NCI-H2107 (cell line): Measurements from ENCODE around the gene FOXP4.
A peak's percentile ranks its signal among the peaks of the same experiment; 100 is the strongest.
"Not testable (repeated sequence)": the region's sequence is repeated elsewhere in the genome, so short reads cannot be mapped to it uniquely, and the experiment has no call there.

Experiments used
- DNase-seq: peaks from one replicate; lab custom pipeline; 2025; lab: John Stamatoyannopoulos, UW

Gene FOXP4

GRCh38 chr6:41600499-41601247 lies 54.5 kb downstream of the FOXP4 start:
- DNase-seq: no peak

DNA sequence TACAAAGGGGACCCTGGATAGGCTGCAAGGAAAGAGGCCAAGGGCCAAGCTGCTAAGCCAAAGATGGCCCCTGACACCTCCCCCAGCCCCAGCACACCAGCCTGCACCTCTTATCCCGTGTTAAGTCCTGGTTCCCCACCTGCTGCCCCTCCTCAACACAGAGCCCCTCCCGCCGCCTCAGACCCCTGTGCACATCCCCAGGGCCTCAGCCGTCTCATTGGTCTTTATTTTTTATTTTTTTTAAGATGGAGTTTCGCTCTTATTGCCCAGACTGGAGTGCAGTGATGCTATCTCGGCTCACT lies 55.0 kb downstream of the FOXP4 start:
- DNase-seq: no peak

DNA sequence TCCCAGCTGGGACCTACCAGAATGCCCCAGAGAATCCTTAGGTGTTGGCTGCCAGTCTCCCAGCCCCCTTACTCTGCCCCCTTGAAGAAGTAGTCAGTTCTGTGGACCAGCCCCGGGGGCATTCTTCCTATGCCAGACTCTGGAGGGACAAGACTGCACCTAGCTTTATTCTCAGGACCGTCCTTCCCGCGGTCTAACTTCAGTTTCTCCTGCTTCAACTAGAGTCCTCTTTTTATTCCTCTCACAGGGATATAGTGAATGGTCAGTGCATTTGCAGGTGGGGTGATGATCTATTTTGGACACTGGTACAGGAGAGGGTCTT lies 56.2 kb downstream of the FOXP4 start:
- DNase-seq: no peak

DNA sequence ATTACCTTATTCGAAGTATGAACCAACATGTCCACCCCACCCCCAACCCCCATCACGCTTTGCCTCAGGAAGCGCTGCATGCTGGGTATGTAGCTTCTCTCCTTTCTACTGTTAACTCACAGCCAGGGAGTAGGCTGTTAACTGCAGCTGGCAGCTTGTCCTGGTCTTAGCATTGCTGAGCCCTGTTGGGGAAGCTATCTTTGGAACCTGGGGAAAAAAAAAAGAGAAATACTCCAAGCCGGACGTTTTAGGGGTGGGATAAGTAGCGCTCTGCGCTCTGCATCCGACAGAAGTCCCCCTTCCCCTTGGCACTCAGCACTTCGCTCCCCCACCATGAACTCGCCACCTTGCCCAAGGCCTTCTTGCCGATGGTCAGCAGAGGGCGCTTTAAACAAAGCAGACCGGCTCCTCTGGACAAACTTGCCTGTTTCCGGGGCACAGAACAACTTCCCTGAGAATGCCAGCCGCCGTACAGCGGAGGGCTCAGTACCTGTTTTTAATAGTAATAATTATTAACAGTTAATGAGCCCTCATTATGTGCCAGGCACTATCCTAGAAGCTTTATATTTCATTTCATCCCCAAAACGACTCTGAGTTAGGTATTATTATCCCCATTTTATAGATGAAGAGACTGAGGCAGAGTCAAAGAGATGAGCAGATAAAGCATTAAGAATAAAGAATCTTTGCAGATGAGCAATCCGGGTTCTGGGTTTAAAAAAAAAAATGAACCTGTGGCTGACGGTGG lies 56.9 kb downstream of the FOXP4 start:
- DNase-seq: peak; percentile 48

DNA sequence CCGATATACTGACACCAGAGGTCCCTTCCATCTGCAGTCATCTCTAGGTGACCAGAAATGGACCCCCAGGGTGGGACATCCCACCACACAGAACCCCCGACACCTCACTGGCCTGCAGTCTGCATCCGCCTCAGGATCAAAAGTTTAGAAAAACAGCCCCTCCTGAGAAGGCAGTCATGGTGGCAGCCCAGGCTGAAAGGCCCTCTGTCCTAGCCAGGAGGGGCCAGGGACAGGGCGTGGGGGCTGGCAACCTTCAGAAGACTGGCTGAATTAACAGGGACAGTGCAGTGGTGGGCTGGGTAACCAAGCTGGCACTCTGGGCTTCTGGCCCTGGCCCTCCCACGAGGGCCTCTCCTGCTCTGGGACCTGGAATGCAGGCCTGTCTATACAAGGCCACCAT lies 57.8 kb downstream of the FOXP4 start:
- no peak for DNase-seq

- DNase-seq: no peak
Measured at GRCh38 chr6:41605649-41606048, 59.5 kb downstream of the FOXP4 start.

- no peak for DNase-seq
Measured at GRCh38 chr6:41607036-41607435, 60.9 kb downstream of the FOXP4 start.

DNA sequence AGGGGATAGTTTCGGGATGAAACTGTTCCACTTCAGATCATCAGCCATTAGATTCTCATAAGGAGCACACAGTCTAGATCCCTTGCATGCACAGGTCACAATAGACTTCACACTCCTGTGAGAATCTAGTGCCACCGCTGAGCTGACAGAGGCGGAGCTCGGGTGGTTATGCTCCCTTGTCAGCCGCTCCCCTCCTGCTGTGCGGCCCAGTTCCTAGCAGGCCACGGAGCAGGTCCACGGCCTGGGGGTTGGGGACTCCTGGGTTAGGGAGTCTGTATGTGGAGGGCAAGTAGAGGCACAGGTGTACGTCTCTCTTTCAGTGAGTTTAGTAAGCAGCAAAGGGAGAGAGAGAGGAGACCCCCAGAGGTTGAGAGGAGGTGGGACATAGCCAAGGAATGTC lies 61.6 kb downstream of the FOXP4 start:
- no peak for DNase-seq

- no peak for DNase-seq
Measured at GRCh38 chr6:41608443-41609151, 62.4 kb downstream of the FOXP4 start.

- DNase-seq: no peak
Measured at GRCh38 chr6:41614715-41615114, 68.5 kb downstream of the FOXP4 start.

DNA sequence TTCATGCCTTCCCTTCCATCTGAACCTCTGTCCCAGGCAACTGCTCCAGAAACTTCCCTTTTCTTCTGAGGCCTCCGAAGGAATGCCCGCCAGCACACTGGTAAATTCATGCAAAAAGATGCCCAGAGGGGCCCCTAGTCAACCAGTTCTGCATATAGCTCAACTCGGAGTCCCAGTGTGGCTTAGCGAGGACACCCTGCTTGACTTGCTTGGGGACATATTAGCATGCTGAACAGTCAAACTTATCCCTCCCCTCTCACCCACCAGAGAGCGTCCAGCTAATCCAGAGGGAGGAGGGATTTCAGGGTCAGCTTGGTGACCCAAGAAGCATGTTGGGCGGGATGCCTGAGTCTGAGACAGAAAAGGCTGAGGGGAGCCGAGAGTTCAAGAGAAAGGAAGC lies 69.1 kb downstream of the FOXP4 start:
- DNase-seq: no peak

- no peak for DNase-seq
Measured at GRCh38 chr6:41618598-41618997, 72.4 kb downstream of the FOXP4 start.

DNA sequence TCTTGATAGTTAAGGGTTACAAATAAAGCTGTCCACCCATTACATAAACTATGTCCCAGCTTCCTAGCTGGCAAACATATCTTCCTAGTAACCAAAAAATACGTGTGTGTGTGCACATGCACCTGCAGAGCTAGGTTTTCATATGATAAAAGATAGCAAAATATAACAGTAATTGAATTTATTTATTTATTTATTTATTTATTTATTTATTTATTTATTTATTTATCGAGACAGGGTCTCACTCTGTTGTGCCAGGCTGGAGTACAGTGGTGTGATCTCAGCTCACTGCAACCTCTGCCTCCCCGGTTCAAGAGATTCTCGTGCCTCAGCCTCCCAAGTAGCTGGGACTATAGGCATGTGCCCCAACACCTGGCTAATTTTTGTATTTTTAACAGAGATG lies 73.0 kb downstream of the FOXP4 start:
- DNase-seq: not testable (repeated sequence)

DNA sequence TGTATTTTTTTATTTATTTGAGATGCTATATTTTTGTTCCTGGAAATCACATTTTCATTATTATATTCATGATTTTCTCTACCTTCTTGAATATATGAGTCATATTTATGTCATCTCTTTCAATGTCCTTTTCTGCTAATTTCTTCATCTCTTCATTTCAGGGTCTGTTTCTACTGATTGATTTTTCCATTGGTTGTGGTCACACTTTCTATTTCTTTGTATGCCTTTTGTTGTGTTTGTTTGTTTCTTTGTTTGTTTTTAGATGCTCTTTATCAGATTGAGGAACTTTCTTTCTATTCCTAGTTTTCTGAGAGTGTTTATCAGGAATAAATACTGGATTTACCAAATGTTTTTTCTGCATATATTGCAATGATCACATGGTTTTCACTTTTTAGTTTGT lies 75.2 kb downstream of the FOXP4 start:
- no peak for DNase-seq

GRCh38 chr6:41621802-41622201 lies 75.6 kb downstream of the FOXP4 start:
- DNase-seq: no peak

- DNase-seq: no peak
Measured at GRCh38 chr6:41622206-41622988, 76.2 kb downstream of the FOXP4 start.

DNA sequence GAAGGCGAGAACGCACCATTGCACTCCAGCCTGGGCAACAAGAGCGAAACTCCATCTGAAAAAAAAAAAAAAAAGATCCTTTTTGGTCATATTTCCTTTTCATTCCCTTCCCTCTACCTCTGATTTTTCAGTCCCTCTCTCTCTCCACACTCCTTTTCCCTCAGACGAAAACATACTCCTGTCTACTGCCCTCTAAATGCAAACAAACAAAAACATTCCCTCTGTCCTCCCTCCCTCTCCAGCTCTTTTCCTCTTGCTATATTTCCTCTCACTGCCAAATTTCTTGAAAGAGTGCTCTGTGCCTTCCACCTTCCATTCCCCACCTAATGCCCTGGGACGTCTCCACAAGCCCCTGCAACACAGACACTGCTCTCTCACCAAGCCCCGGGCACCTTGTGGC lies 77.1 kb downstream of the FOXP4 start:
- no peak for DNase-seq

DNA sequence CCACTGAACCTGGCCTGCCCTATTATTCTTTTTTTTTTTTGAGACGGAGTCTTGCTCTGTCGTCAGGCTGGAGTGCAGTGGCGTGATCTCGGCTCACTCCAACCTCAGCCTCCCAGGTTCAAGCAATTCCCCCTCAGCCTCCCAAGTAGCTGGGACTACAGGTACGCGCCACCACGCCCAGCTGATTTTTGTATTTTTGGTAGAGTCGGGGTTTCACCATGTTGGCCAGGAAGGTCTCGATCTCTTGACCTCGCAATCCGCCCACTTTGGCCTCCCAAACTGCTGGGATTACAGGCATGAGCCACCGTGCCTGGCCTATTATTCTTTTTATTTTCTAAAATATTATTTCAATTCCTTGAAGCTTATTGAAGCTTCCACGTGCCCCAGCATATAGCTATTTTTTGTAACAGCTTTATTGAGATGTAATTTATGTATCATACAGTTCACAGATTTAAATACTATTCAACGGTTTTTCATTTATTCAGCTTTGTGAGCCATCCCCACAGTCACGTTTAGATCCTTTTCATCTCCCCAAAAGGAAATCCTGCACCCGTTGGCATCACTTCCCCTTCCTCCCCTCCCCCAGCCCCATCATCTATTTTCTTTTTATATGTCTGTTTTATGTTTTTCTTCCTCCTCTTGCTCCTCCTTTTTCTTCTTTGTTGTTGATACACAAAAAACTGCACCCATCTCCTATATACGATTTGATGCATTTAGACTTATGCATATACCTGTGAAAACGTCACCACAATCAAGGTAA lies 78.6 kb downstream of the FOXP4 start:
- DNase-seq: no peak

GRCh38 chr6:41625442-41625841 lies 79.3 kb downstream of the FOXP4 start:
- no peak for DNase-seq

DNA sequence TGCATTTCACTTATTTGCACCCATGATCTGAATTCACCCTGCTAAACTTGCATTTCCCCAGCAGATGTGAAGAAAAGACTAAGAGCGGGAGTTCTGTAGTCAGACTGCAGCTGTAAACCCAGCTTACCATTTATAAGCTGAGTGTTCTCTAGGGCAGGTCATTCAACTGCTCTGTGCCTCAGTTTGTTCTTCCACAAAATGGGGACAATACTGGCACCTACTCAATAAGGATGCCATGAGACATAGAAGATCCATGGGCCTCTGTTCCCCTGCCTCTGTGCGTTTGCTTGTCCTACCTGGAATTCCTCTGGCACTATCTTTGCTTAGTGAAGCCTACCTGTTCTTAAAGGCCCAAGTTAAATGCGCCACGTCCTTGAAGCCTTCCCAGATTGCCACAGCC lies 79.8 kb downstream of the FOXP4 start:
- no peak for DNase-seq

DNA sequence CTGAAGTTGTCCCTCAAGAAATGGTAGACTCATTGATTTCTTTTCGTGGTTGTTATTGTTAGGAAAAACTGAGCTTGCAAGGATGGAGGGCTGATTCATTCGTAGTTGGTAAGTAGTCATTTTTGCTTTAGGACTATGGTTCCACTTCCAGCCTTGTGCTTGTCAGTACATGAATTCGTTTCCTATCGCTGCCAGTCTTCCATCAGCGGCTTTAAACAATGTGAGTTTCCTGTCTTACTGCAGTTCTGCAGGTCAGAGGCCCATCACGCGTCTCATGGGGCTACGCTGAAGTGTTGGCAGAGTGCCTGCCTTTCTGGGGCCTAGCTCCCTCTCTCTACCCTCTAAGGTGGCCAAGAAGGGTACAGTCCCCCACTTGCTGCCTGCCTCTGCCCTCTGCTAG lies 80.7 kb downstream of the FOXP4 start:
- no peak for DNase-seq

- DNase-seq: no peak
Measured at GRCh38 chr6:41629128-41629527, 82.9 kb downstream of the FOXP4 start.
